NOMO-1 (cell line): Measurements from ENCODE around the gene BICRA.
"Not testable (repeated sequence)": the region's sequence is repeated elsewhere in the genome, so short reads cannot be mapped to it uniquely, and the experiment has no call there.

Experiments
- DNase-seq, 2 experiments: peaks; one replicate each; lab custom pipeline; 2025; ENCODE audit not compliant: unreplicated experiment in 2 of 2; lab: John Stamatoyannopoulos, UW

The BICRA gene

DNA sequence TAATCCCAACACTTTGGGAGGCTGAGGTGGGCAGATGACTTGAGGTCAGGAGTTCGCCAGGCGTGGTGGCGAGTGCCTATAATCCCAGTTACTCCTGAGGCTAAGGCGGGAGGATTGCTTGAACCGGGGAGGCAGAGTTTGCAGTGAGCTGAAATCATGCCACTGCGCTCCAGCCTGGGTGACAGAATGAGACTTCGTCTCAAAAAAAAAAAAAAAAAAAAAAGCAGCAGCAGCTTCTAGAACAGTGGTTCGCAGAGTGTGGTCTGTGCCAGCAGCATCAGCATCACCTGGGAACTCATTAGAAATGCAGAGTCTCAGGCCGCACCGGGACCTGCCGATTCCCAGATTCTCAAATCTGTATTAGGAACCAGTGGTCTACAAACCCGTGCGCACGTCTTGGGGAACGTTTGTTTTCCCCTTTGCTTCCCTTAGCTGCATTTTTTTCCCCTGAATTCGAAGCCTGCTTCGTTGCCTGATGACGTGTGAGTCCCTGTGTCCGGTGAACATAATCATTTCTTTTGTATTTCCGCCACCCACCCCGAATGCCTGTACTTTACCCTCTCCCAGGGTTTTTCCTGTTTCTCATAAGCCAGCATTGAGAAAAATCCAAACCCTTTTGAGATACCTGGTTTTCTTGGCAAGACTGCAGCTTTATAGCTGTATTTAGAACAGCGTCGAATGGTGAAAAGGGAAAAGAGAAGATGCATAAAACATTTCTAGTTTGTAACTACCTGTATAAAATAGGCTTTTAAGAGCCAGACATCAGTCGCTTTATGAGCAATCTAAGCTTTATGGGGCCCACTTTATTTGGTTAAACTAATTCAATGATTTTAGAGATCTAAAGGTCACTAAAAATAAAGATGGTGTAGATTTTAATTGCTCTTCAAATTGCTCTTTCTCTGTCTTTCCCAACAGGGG is 49.8 kb downstream of the BICRA start:
- no peak for DNase-seq

DNA sequence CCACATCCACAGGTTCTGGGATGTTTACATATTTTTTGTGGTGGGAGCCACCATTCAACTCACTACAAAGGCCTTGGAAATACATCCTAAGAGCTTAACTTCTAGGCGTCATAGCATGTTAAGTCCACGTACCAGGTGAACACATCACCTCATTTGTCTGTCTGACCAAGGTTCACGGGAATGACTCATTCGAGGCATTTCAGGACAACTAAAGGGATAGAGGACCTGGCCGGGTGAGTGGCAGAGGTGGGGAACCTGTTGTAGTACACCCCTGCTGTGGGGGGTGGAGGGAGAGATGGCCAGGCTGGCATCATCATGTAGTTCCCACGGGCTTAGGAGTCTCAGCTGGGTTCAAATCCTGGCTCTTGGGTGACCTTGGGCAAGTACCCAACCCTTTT is 51.5 kb downstream of the BICRA start:
- no peak for DNase-seq

DNA sequence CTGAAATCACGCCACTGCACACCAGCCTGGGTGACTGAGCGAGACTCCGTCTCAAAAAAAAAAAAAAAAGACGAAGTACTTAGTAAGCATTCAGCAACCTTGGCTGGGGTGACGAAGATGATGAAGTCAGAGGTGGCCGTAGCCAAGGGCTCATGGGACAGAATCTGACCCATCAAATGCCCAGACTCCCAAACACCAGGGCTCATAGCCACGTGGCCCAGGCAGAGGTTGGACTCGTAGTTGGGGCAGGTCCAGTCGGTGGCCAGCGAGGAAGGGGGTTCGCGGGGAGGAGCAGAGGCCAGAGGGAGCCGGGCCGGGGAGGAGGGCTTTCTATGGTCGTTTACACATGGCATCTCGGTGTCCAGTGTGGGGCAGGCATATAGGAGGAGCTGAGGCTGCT is 52.2 kb downstream of the BICRA start:
- DNase-seq, result no peak

DNA sequence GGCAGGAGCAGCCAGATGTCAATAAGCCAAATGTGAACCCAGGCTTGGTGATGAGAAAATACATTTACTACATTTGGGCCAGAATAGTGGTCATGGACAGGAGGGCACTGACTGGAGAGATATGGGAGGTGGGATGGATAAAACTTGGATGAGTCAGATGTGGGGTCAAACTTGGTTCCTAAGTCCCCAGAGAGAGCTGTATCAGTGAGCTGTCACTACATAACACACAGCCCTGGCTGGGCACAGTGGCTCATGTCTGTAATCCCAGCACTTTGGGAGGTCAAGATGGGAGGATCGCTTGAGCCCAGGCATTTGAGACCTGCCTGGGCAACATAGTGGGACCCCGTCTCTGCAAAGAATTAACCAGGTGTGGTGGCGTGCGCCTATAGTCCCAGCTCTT is 52.7 kb downstream of the BICRA start:
- DNase-seq, result no peak

DNA sequence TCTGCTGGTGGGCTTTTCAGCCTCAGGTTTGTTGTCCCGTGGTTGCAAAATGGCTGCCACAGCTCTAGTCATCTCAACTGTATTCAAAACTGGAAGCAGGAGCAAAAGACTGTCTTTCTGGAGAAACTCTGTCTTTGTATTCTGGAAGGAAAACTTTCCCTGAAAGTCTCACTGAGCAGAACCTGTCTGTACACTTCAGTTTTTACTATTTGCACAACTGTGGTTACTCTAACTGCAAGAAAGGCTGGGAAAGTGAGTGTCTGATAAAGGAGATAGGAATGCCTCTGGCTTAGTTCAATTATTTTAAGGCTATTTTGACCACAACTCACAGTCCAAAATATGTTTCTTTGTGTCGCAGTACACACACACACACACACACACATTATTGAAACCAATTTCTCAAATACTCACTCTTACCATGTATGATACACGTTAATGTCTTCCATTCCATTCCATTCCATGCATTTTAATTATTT is 54.5 kb downstream of the BICRA start:
- no peak for DNase-seq

DNA sequence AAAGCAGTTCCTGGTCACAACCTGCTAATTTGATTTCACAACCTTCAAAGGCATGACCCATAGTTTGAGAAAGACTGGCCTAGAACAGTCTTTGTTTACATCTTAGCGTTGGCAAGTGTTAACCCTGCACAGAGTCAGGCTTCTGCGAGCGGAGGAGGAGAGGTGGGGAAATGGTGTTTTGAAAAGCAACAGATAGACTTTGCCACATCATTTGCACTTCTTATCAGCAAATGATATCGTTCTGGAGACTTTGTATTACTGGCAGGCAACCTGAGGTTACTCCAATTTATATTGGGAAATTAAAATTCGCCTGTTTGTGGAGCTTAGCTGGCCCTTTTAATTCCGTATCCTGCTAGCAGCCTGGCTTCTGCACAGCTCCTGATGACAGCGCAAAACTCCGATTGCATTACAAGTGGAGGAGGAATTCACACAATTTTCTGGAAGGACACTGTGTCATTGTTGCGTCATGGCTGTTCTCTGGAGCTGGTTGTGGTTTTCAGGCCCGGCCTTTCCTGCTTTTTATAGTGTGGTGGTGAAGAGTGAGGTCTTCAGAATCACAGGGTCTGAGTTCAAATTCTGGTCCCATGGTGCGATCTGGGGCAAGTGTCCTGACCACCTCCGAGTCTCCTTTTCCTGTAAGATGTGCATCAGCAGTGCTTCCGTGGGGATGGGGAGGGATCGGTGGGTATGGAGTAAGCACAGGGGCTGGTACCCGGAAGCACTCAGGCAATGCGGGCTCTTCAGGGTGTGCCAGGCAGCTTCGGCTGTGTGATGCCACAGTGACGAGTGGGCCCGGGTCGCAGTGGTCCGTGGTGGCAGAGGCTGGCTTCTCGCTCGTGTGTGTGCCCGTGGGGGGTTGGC is 55.2 kb downstream of the BICRA start:
- peak; percentile 75 for DNase-seq

DNA sequence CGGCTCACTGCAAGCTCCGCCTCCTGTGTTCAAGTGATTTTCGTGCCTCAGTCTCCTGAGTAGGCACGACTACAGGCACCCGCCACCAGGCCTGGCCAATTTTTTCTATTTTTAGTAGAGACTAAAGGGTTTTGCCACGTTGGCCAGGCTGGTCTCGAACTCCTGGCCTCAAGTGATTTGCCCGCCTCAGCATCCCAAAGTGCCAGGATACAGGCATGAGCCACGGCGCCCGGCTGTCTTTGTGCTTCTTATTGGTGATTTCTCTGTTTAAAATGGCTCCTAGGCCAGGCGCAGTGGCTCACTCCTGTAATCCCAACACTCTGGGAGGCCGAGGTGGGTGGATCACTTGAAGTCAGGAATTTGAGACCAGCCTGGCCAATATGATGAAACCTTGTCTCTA is 59.6 kb downstream of the BICRA start:
- not testable (repeated sequence) for DNase-seq

DNA sequence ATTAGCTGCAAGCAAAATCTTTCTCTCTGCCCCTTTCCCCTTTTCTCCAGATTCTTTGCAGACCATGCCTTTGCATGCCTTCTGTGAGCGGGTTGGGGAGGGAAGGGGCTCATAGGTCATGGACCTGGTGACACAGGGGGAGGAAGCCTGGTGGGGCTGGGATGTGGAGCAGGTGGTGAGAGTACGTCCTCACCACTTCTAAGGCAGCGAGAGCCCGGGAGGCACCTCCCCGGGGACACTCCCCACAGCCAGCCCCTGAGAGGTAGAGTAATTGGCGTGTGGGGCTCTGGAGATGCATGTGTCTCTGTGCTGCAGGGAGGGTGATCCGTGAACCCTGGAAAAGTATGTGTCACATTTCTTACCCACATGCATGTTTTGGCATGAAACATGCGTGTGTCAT is 61.8 kb downstream of the BICRA start:
- no peak for DNase-seq

DNA sequence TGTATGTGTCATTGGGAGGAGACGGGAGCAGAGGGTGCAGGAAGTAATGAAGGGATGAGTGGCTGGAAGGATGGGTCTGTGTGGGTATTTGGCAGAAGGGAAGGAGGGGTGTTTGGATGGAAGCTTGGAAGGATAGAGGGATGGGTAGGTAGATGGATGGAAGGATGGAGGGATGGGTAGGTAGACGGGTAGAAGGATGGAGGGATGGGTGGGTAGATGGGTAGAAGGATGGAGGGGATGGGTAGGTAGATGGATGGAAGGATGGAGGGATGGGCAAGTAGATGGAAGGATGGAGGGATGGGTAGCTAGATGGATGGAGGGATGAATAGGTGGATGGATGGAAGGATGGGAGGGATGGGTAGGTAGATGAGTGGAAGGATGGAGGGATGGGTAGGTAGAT is 62.6 kb downstream of the BICRA start:
- DNase-seq, result no peak

DNA sequence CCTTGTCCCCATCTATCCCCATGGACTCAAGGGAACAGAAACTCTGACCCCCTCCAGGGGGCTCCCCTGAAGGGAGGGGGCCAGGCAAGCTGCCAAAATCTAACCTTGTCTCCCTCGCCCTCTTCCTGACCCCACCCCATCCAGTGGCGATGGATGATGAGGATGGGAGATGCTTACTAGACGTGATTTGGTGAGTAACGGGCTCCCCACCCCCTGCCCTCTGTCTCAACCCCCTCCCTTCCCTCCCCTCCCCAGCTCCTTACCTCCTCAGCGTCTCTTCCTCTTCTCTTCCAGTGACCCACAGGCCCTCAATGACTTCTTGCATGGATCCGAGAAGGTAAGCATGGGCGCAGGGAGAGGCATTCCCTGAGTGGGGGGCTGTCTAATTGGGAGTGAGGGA is 64.5 kb downstream of the BICRA start:
- no peak for DNase-seq

DNA sequence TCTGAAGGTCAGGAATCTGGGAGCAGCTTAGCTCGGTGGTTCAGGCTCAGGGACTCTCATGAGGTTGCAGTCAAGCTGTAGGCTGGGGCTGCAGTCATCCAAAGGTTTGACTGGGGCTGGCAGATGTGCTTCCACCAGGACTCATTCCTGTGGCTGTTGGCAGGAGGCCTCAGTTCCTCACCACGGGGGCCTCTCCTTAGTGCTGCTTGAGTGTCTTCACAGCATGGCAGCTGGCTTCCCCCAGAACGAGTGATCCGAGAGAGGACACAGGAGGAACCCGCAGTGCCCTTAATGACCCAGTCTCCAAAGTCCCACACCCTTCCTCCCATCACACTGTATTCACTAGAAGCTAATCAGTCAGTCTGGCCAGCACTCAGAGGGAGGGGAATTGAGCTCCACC is 65.6 kb downstream of the BICRA start:
- no peak for DNase-seq

DNA sequence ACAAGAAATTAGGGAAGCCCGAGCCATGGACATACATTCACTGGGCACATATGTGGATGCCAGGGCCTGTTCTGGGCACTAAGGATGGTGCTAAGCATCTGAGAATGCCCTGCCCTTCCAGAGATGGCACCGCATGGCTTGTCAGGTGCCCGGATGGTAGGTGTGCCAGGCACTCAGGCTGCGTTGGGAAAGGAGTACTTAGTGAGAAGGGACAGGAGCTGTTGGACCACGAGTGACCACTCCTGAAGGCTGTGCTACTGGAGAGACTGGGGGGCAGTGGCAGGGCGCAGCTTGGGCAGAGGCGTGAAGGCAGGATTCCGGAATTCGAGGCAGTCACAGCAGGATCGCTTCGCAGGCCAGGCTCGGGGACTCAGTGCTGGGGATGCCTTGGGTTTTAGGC is 66.3 kb downstream of the BICRA start:
- no peak for DNase-seq

DNA sequence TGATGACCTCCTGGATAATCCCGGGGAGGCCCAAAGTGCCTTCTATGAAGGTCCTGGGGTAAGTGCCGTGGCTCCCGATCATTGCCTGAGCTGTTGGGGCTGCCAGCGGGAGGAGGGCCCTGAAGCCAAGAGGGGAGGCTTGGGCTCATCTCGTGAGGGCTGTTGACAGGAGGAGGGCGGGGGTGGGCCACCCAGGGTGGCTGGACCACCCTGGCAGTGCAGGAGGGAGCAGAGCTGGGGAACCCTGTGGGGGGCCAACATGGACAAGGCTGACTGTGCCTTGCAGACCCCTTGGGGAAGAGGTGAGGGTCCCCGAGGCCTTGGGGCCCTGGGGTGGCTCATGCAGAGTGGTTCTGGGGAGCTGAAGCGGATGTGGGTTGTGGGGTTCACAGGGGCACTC is 66.9 kb downstream of the BICRA start:
- no peak for DNase-seq

DNA sequence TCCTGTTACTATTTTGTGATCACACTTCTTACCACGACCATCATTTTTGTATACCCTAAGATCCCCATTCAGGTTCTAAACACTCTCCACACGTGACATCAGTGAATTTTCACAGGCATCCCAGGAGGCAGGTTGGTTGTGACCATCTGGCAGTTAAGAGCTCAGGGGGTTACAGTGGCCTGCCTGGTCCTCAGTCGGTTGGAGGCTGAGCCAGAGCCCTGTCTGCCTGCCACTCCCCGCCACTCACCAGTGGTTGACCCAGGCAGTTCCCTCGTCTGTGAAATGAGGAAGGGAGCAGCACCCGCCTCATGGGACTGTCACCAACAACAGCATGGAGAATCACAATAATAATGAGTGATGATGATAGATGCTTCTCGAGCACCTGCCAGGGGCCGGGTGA is 67.9 kb downstream of the BICRA start:
- DNase-seq, result no peak

DNA sequence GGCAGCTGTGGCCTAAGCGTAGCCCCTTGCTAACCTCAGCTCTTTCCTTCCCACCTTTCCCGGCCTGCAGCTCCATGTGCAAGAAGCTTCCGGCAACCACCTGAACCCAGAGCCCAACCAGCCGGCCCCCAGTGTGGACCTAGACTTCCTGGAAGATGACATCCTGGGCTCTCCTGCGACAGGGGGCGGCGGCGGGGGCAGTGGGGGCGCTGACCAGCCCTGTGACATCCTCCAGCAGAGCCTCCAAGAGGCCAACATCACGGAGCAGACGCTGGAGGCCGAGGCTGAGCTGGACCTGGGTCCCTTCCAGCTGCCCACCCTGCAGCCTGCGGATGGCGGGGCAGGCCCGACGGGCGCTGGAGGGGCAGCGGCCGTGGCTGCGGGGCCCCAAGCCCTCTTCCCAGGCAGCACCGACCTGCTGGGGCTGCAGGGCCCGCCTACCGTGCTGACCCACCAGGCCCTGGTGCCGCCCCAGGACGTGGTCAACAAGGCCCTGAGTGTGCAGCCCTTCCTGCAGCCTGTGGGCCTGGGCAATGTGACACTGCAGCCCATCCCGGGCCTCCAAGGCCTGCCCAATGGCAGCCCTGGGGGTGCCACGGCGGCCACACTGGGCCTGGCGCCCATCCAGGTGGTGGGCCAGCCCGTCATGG is 70.4 kb downstream of the BICRA start:
- no peak for DNase-seq

DNA sequence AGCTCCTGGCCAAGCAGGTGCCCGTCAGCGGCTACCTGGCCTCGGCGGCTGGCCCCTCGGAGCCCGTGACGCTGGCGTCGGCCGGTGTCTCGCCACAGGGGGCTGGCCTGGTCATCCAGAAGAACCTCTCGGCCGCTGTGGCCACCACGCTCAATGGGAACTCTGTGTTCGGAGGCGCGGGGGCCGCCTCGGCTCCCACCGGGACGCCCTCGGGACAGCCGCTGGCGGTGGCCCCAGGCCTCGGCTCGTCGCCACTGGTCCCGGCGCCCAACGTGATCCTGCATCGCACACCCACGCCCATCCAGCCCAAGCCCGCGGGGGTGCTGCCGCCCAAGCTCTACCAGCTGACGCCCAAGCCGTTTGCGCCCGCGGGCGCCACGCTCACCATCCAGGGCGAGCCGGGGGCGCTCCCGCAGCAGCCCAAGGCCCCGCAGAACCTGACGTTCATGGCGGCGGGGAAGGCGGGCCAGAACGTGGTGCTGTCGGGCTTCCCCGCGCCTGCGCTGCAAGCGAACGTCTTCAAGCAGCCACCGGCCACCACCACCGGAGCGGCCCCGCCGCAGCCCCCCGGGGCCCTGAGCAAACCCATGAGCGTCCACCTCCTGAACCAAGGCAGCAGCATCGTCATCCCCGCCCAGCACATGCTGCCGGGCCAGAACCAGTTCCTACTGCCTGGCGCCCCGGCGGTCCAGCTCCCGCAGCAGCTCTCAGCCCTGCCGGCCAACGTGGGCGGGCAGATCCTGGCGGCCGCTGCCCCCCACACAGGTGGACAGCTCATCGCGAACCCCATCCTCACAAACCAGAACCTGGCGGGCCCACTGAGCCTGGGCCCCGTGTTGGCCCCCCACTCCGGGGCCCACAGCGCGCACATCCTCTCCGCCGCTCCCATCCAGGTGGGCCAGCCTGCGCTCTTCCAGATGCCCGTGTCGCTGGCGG is 71.3 kb downstream of the BICRA start:
- no peak for DNase-seq

DNA sequence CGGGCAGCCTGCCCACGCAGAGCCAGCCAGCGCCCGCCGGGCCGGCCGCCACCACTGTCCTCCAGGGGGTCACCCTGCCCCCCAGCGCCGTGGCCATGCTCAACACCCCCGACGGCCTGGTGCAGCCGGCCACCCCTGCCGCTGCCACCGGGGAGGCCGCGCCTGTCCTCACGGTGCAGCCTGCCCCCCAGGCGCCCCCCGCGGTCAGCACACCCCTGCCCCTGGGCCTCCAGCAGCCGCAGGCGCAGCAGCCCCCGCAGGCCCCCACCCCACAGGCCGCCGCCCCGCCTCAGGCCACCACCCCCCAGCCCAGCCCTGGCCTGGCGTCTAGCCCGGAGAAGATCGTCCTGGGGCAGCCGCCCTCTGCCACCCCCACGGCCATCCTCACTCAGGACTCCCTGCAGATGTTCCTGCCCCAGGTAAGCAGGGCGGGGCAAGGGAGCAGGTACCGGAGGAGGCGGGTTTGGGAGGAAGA is 72.0 kb downstream of the BICRA start:
- no peak for DNase-seq

DNA sequence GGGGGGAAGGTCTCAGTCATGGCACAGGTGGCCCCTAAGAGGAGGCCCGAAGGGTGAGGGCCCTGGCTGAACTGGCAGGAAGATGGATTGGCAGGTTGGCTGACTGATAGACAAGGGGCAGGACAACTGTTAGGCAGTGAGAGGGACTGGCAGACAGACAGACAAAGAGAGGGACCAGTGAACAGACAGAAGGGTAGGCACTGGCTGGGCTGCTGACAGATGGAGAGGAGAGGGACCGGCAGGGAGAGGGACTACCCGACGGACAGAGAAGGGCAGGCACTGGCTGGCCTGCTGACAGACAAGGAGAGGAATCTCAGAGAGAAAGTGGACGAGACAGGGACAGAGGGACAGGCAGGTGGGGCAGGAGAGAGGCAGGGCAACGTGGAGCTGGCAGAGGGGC is 72.5 kb downstream of the BICRA start:
- DNase-seq, result no peak

DNA sequence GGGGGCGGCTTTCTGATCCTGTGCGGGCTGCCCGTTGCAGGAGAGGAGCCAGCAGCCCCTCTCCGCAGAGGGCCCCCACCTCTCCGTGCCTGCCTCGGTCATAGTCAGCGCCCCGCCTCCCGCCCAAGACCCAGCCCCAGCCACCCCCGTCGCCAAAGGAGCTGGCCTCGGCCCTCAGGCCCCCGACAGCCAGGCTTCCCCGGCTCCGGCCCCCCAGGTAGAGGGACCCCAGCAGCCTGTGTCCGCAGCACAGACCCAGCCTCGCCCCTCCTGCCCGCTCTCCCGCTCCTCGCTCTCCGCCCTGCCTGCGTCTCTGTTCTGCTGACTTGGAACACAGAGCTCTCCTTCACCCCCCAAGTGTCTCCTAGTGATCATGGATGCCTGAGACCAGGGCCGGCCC is 73.0 kb downstream of the BICRA start:
- DNase-seq, result no peak

DNA sequence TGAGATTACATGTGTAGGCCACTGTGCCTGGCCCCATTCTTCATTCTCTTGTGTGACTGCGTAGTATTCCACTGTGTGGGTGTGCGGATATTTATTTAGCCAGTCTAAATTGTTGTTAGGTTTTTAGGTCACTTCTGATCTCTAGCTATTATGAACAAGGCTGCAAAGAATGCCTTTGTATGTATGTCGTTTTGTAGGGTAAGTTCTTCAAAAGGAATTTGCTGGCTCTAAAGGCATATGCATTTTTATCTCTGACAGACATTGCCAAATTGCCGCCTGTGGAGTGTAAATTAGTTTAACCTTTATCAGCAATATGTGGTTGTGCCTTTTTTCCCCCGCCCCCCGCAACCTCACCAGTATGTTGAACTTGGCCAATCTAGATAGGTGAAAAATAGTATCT is 74.0 kb downstream of the BICRA start:
- no peak for DNase-seq
